ENCODE data around the gene RAI1.

- no peak for TF ChIP-seq EZH2 (IDR thresholded peaks at IDR 0.05; ENCODE audit: insufficient read depth, low read length)
- TF ChIP-seq CTCF (IDR thresholded peaks at IDR 0.05; ENCODE audit: insufficient read depth, low read depth, low read length): no peak
Measured at GRCh38 chr17:17805575-17805974, 124.3 kb downstream of the RAI1 start.
